ENCODE data around the gene OR4Q3. TPM values are rescaled to one million over a fixed set of nuclear protein-coding genes. Genes with fewer than 3 reads are reported as not detected.
"Not testable (repeated sequence)": the region's sequence is repeated elsewhere in the genome, so short reads cannot be mapped to it uniquely, and the experiment has no call there.

Gene OR4Q3
- total and polyA plus RNA-seq, 2 experiments from 2014 or later, result not detected

DNA sequence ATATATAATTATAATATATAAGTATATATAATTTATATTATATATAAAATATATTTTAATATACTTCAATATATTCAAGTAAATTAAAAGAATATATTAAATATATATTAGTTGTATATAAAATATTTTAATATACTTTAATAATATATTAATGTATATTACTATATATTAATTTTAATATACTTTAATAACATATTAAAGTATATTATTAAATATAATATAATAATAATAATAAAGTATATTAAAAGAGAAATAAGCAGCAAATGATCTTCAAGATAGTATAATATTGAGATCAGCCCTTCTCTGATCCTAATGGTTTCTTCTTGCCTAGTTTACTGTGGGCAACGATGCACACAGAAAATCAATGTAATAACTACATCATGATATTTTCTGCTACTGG is 32.2 kb downstream of the OR4Q3 start:
- Histone ChIP-seq H4K20me1 (ENCODE audit: insufficient read depth, poor library complexity, severe bottlenecking) (no peaks in the 10 kb centered on the region), H3K4me3 (no peak overlapping the region), H3K27ac (no peak overlapping the region), H3K27me3 (no peaks in the 10 kb centered on the region), H2AFZ (no peak overlapping the region), H3K4me2 (no peak overlapping the region), H3K4me1 (ENCODE audit: insufficient read depth) (no peaks in the 10 kb centered on the region), H3K9me2 (replicated peaks; ENCODE audit: insufficient read depth) (no peaks in the 10 kb centered on the region), H3K79me2 (no peaks in the 10 kb centered on the region), H3K9me3 (ENCODE audit: low read depth) (peaks cover 20% of the 10 kb centered on the region), H3K36me3 (replicated peaks; ENCODE audit: insufficient read depth, low read depth) (no peaks in the 10 kb centered on the region)
- TF ChIP-seq, protein P1, sequence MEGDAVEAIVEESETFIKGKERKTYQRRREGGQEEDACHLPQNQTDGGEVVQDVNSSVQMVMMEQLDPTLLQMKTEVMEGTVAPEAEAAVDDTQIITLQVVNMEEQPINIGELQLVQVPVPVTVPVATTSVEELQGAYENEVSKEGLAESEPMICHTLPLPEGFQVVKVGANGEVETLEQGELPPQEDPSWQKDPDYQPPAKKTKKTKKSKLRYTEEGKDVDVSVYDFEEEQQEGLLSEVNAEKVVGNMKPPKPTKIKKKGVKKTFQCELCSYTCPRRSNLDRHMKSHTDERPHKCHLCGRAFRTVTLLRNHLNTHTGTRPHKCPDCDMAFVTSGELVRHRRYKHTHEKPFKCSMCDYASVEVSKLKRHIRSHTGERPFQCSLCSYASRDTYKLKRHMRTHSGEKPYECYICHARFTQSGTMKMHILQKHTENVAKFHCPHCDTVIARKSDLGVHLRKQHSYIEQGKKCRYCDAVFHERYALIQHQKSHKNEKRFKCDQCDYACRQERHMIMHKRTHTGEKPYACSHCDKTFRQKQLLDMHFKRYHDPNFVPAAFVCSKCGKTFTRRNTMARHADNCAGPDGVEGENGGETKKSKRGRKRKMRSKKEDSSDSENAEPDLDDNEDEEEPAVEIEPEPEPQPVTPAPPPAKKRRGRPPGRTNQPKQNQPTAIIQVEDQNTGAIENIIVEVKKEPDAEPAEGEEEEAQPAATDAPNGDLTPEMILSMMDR (IDR thresholded peaks at IDR 0.05; ENCODE audit: poor library complexity), result no peak
- TF ChIP-seq EZH2phosphoT487 (IDR thresholded peaks at IDR 0.05; ENCODE audit: low read depth, severe bottlenecking, unreplicated experiment), result no peak
- no peak for TF ChIP-seq EZH2 (IDR thresholded peaks at IDR 0.05; ENCODE audit: borderline replicate concordance)
- WGBS (ENCODE audit: low lambda C conversion rate, missing lambda C conversion rate), result 81% methylated on average over 1 of the region's 1 CpG
- no peak for DNase-seq (ENCODE audit: low spot score)

DNA sequence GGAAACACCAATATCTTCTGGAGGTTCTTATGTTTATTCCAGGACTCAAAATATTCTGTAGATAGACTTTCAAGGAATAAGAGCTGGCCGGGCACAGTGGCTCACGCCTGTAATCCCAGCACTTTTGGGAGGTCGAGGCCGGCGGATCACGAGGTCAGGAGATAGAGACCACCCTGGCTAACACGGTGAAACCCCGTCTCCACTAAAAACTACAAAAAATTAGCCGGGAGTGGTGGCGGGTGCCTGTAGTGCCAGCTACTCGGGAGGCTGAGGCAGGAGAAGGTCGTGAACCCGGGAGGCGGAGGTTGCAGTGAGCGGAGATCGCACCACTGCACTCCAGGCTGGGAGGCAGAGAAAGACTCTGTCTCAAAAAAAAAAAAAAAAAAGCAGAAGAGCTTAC is 42.5 kb downstream of the OR4Q3 start:
- H3K4me2 ChIP-seq; H3K79me2 ChIP-seq; H3K4me3 ChIP-seq; H3K27me3 ChIP-seq; H2AFZ ChIP-seq; DNase-seq (ENCODE audit: low spot score); H4K20me1 ChIP-seq (ENCODE audit: insufficient read depth, poor library complexity, severe bottlenecking); H3K9me2 ChIP-seq (replicated peaks; ENCODE audit: insufficient read depth); H3K27ac ChIP-seq; H3K4me1 ChIP-seq (ENCODE audit: insufficient read depth); H3K36me3 ChIP-seq (replicated peaks; ENCODE audit: insufficient read depth, low read depth): not testable (repeated sequence)
- 79% methylated on average over 16 of the region's 16 CpGs for WGBS (ENCODE audit: low lambda C conversion rate, missing lambda C conversion rate)
- peaks cover 17% of the 10 kb centered on the region for H3K9me3 ChIP-seq (ENCODE audit: low read depth)

DNA sequence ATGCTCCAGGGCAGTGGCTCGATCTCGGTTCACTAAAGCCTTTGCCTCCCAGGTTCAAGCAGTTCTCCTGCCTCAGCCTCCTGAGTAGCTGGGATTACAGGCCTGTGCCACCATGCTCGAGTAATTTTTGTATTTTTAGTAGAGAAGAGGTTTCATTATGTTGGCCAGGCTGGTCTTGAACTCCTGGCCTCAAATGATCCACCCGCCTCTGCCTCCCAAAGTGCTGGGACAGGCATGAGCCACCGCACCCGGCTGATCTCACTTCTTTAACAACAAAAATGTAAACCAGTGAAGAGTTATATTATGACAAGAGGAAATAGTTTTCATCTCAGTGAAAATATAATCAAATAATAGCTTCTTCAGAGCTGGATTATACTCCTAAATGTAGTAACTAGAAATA is 43.9 kb downstream of the OR4Q3 start:
- 68% methylated on average over 6 of the region's 6 CpGs for WGBS (ENCODE audit: low lambda C conversion rate, missing lambda C conversion rate)
- H3K27ac ChIP-seq, result not testable (repeated sequence)

DNA sequence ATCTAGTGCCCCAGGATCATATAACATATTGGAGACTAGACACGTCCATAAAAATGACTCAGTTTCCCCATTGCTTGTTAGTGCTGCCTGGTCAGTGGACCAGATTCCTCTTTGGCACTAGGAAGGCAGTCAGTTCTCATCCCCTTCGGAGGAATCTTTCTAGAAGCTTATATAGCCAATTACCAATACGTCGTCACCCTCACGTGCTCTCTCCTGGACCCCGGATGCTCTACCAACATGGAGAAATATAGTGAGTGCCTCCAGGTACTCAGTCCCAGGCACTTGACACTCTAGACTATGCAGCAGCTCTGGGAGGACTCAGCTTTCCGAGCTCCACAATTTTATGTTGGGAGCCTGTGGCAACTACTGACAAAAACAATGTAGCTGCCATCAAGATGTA is 44.8 kb downstream of the OR4Q3 start:
- H3K27me3 ChIP-seq; H3K9me2 ChIP-seq (replicated peaks; ENCODE audit: insufficient read depth): not testable (repeated sequence)

More for the DNA sequence above, 43.9 kb downstream of the OR4Q3 start:
- not testable (repeated sequence) for H4K20me1 ChIP-seq (ENCODE audit: insufficient read depth, poor library complexity, severe bottlenecking); H3K4me3 ChIP-seq; H3K79me2 ChIP-seq; H3K27me3 ChIP-seq; H3K9me2 ChIP-seq (replicated peaks; ENCODE audit: insufficient read depth); H3K4me1 ChIP-seq (ENCODE audit: insufficient read depth); DNase-seq (ENCODE audit: low spot score); H2AFZ ChIP-seq; H3K36me3 ChIP-seq (replicated peaks; ENCODE audit: insufficient read depth, low read depth); H3K4me2 ChIP-seq
- peaks cover 19% of the 10 kb centered on the region for H3K9me3 ChIP-seq (ENCODE audit: low read depth)

DNA sequence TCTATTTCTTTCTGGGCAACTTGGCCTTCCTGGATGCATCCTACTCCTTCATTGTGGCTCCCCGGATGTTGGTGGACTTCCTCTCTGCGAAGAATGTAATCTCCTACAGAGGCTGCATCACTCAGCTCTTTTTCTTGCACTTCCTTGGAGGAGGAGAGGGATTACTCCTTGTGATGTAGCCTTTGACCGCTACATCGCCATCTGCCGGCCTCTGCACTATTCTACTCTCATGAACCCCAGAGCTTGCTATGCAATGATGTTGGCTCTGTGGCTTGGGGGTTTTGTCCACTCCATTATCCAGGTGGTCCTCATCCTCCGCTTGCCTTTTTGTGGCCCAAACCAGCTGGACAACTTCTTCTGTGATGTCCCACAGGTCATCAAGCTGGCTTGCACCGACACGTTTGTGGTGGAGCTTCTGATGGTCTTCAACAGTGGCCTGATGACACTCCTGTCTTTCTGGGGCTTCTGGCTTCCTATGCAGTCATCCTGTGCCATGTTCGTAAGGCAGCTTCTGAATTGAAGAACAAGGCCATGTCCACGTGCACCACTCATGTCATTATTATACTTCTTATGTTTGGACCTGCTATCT is 53.2 kb downstream of the OR4Q3 start:
- H3K36me3 ChIP-seq (replicated peaks; ENCODE audit: insufficient read depth, low read depth); H3K79me2 ChIP-seq; H3K4me3 ChIP-seq; DNase-seq (ENCODE audit: low spot score); H4K20me1 ChIP-seq (ENCODE audit: insufficient read depth, poor library complexity, severe bottlenecking); H3K4me2 ChIP-seq; H3K4me1 ChIP-seq (ENCODE audit: insufficient read depth); H2AFZ ChIP-seq; H3K9me2 ChIP-seq (replicated peaks; ENCODE audit: insufficient read depth); H3K27ac ChIP-seq; H3K27me3 ChIP-seq: not testable (repeated sequence)
- WGBS (ENCODE audit: low lambda C conversion rate, missing lambda C conversion rate), result 75% methylated on average over 10 of the region's 10 CpGs
- H3K9me3 ChIP-seq (ENCODE audit: low read depth), result peaks cover 15% of the 10 kb centered on the region

More for the DNA sequence above, 44.8 kb downstream of the OR4Q3 start:
- H3K4me3 ChIP-seq; H4K20me1 ChIP-seq (ENCODE audit: insufficient read depth, poor library complexity, severe bottlenecking); H3K27ac ChIP-seq; H3K36me3 ChIP-seq (replicated peaks; ENCODE audit: insufficient read depth, low read depth); H2AFZ ChIP-seq; H3K79me2 ChIP-seq; DNase-seq (ENCODE audit: low spot score); H3K4me2 ChIP-seq; H3K4me1 ChIP-seq (ENCODE audit: insufficient read depth): not testable (repeated sequence)
- 57% methylated on average over 7 of the region's 7 CpGs for WGBS (ENCODE audit: low lambda C conversion rate, missing lambda C conversion rate)
- H3K9me3 ChIP-seq (ENCODE audit: low read depth), result peaks cover 27% of the 10 kb centered on the region

Small RNA genes lying within 50 kb of the gene (small RNA-seq; reads per million reads assigned to genes)
- not detected for gene AL512310.1

Other genes with a start within 250 kb of the OR4Q3 start
- not detected in 2 replicates for gene OR11H2, start 29.7 kb upstream of the OR4Q3 start, total RNA-seq
- not detected in 2 replicates for gene OR11H2, start 29.7 kb upstream of the OR4Q3 start, polyA plus RNA-seq
- not detected in 2 replicates for gene OR4M1, start 29.9 kb downstream of the OR4Q3 start, total RNA-seq
- gene OR4M1, start 29.9 kb downstream of the OR4Q3 start, polyA plus RNA-seq, result not detected in 2 replicates
- not detected in 2 replicates for gene OR4N2, start 60.2 kb downstream of the OR4Q3 start, total RNA-seq
- gene OR4N2, start 60.2 kb downstream of the OR4Q3 start, polyA plus RNA-seq, result not detected in 2 replicates
- gene OR4K2, start 131.6 kb downstream of the OR4Q3 start, total RNA-seq, result not detected in 2 replicates
- not detected in 2 replicates for gene OR4K2, start 131.6 kb downstream of the OR4Q3 start, polyA plus RNA-seq
- gene OR4K5, start 177.0 kb downstream of the OR4Q3 start, total RNA-seq, result not detected in 2 replicates
- not detected in 2 replicates for gene OR4K5, start 177.0 kb downstream of the OR4Q3 start, polyA plus RNA-seq
- not detected in 2 replicates for gene OR4K1, start 187.3 kb downstream of the OR4Q3 start, total RNA-seq
- gene OR4K1, start 187.3 kb downstream of the OR4Q3 start, polyA plus RNA-seq, result not detected in 2 replicates
- not detected in 2 replicates for gene OR4K15, start 232.0 kb downstream of the OR4Q3 start, total RNA-seq
- not detected in 2 replicates for gene OR4K15, start 232.0 kb downstream of the OR4Q3 start, polyA plus RNA-seq

All from hepatocyte (in vitro differentiated cells).